ENCODE results near the gene CACNG7. TPM values are rescaled to one million over a fixed set of nuclear protein-coding genes. Genes with fewer than 3 reads are reported as not detected.

Gene CACNG7
- not detected in 2 replicates for total RNA-seq

GRCh38 chr19:53908935-53909415 is at the start of gene CACNG7:
TSS of gene CACNG7 (plus strand) at chr19:53909278. CDS start at chr19:53912832, 3,554 bp downstream.

GRCh38 chr19:53867225-53868090 is 41.6 kb upstream of the CACNG7 start, which contains the start of gene MYADM:
TSS of gene MYADM (plus strand) at chr19:53867883. CDS start at chr19:53873530, 5,647 bp downstream.

GRCh38 chr19:53881482-53882390 is 27.3 kb upstream of the CACNG7 start, which contains the start of gene PRKCG:
TSS of gene PRKCG (plus strand) at chr19:53882197. CDS start at chr19:53882495, 298 bp downstream.

GRCh38 chr19:53962887-53963431 is 53.9 kb downstream of the CACNG7 start, which contains the start of gene CACNG8:
TSS of gene CACNG8 (plus strand) at chr19:53962937.

GRCh38 chr19:53991224-53992113 is 82.4 kb downstream of the CACNG7 start, which contains the start of gene CACNG6:
TSS of gene CACNG6 (plus strand) at chr19:53991637. CDS start at chr19:53992878, 1,241 bp downstream.

Other genes starting within 250 kb of the CACNG7 start
- gene NLRP12, start 85.0 kb upstream of the CACNG7 start, total RNA-seq: 0.69 and 4.2 TPM in 2 replicates
- 5.0 and 15.9 TPM in 2 replicates for gene MYADM, start 41.4 kb upstream of the CACNG7 start, total RNA-seq
- gene PRKCG, start 27.1 kb upstream of the CACNG7 start, total RNA-seq: not detected in 2 replicates
- 0.16 and 0.19 TPM in 2 replicates for gene CACNG8, start 53.7 kb downstream of the CACNG7 start, total RNA-seq
- gene CACNG6, start 82.4 kb downstream of the CACNG7 start, total RNA-seq: 0.25 and 0.81 TPM in 2 replicates
- gene VSTM1, start 154.6 kb downstream of the CACNG7 start, total RNA-seq: not detected in 2 replicates
- gene TARM1, start 172.1 kb downstream of the CACNG7 start, total RNA-seq: not detected in 2 replicates
- gene OSCAR, start 191.5 kb downstream of the CACNG7 start, total RNA-seq: not detected in 2 replicates
- gene NDUFA3, start 193.6 kb downstream of the CACNG7 start, total RNA-seq: 10.0 and 15.7 TPM in 2 replicates
- 25.4 and 32.9 TPM in 2 replicates for gene TFPT, start 206.4 kb downstream of the CACNG7 start, total RNA-seq
- 67.8 and 80.6 TPM in 2 replicates for gene PRPF31, start 206.5 kb downstream of the CACNG7 start, total RNA-seq
- 7.0 and 26.7 TPM in 2 replicates for gene CNOT3, start 228.5 kb downstream of the CACNG7 start, total RNA-seq